SK-N-SH (cell line): Measurements from ENCODE around the gene KRTAP9-4. TPM values are rescaled to one million over a fixed set of nuclear protein-coding genes. Genes with fewer than 3 reads are reported as not detected.

Experiments used
- CTCF ChIA-PET: fragments of 300-600, 350-600 bp; formaldehyde crosslinking; extraction: SDS; loops from one replicate; lab custom pipeline; 2021; lab: Yijun Ruan, JAX
- POLR2A ChIA-PET: fragments of 350-600 bp; sonication (Branson Sonifier 250); formaldehyde crosslinking; extraction: SDS; loops from one replicate; lab custom pipeline; 2020; ENCODE audit warnings: antibody characterized with exemption, inconsistent platforms; lab: Yijun Ruan, JAX
- DNase-seq: peaks from one replicate; pipeline ENCODE4 v3.0.0; 2012
- H2AFZ ChIP-seq: fragments of 200-600 bp; sonication (generic); 2 replicates; pipeline ENCODE4 v1.8.1; 2016; ENCODE audit warnings: antibody characterized with exemption, mild to moderate bottlenecking, low read depth
- H3F3A ChIP-seq: fragments of 200-600 bp; sonication (generic); replicated peaks from 2 replicates; pipeline ENCODE3; 2016; ENCODE audit warnings: antibody characterized with exemption, mild to moderate bottlenecking; ENCODE audit not compliant: insufficient read depth
- H3K27ac ChIP-seq, 2 experiments: fragments of 200-500 bp in 1 of 2; fragments of 200-600 bp in 1 of 2; sonication (Bioruptor generic) in 1 of 2; sonication (generic), shearing (Covaris generic) in 1 of 2; 2 replicates each; pipeline versions ENCODE4 v1.5.1 to v1.6.1; 2014 to 2016; ENCODE audit warnings: low read depth in 2 of 2, inconsistent platforms in 1 of 2, low read length in 1 of 2, mild to moderate bottlenecking in 1 of 2, mixed read lengths in 1 of 2
- H3K27me3 ChIP-seq: fragments of 200-600 bp; sonication (generic), shearing (Covaris generic); 2 replicates; pipeline ENCODE4 v1.6.1; 2016; ENCODE audit warnings: mixed run types; ENCODE audit not compliant: insufficient read depth
- H3K36me3 ChIP-seq, 2 experiments: fragments of 200-500 bp in 1 of 2; fragments of 200-600 bp in 1 of 2; sonication (Bioruptor generic) in 1 of 2; sonication (generic) in 1 of 2; replicated peaks in 1 of 2; 2 replicates each; pipeline versions ENCODE3 to v1.5.1; 2014 to 2016; ENCODE audit warnings: low read length in 1 of 2, mild to moderate bottlenecking in 1 of 2; ENCODE audit not compliant: insufficient read depth in 2 of 2, control insufficient read depth in 1 of 2
- H3K4me1 ChIP-seq, 2 experiments: fragments of 200-500 bp in 1 of 2; fragments of 200-600 bp in 1 of 2; sonication (Bioruptor generic) in 1 of 2; sonication (generic), shearing (Covaris generic) in 1 of 2; 2 replicates each; pipeline versions ENCODE4 v1.5.1 to v1.6.1; 2014 to 2016; ENCODE audit warnings: low read depth in 1 of 2, low read length in 1 of 2, mixed run types in 1 of 2; ENCODE audit not compliant: insufficient read depth in 2 of 2, control insufficient read depth in 1 of 2
- H3K4me2 ChIP-seq: fragments of 200-600 bp; sonication (generic), shearing (Covaris generic); 2 replicates; pipeline ENCODE4 v1.6.1; 2017; ENCODE audit warnings: mixed run types
- H3K4me3 ChIP-seq, 2 experiments: fragments of 200-500 bp in 1 of 2; fragments of 200-600 bp in 1 of 2; sonication (Bioruptor generic) in 1 of 2; sonication (generic), shearing (Covaris generic) in 1 of 2; 2 replicates each; pipeline versions ENCODE4 v1.5.1 to v1.8.1; 2014 to 2016; ENCODE audit warnings: low read depth in 2 of 2, inconsistent platforms in 1 of 2, low read length in 1 of 2, mild to moderate bottlenecking in 1 of 2, mixed read lengths in 1 of 2, moderate library complexity in 1 of 2
- H3K79me2 ChIP-seq: fragments of 200-600 bp; sonication (generic); 2 replicates; pipeline ENCODE4 v1.8.1; 2017; ENCODE audit warnings: mild to moderate bottlenecking; ENCODE audit not compliant: insufficient read depth
- H3K9ac ChIP-seq: fragments of 200-600 bp; sonication (generic); 2 replicates; pipeline ENCODE4 v1.6.1; 2017; ENCODE audit warnings: mixed run types
- H3K9me2 ChIP-seq: fragments of 200-600 bp; sonication (generic); 2 replicates; pipeline ENCODE4 v1.6.1; 2017; ENCODE audit warnings: mixed run types
- H3K9me3 ChIP-seq: fragments of 200-600 bp; sonication (generic); 2 replicates; pipeline ENCODE4 v1.6.1; 2017; ENCODE audit warnings: mixed run types, mild to moderate bottlenecking, moderate library complexity
- H4K20me1 ChIP-seq: fragments of 200-600 bp; sonication (generic); 2 replicates; pipeline ENCODE4 v1.6.1; 2017; ENCODE audit warnings: mild to moderate bottlenecking, mixed run types; ENCODE audit not compliant: insufficient read depth
- EZH2phosphoT487 ChIP-seq: fragments of 200-600 bp; sonication (generic); IDR thresholded peaks from 2 replicates; pipeline ENCODE4 v1.6.1; 2017; ENCODE audit warnings: low read depth, mixed run types, mild to moderate bottlenecking, antibody characterized with exemption, moderate library complexity, borderline replicate concordance
- FOSL2 ChIP-seq: IDR thresholded peaks from 2 replicates; pipeline ENCODE4 v1.4.0; 2012; ENCODE audit warnings: low read depth, mild to moderate bottlenecking, moderate library complexity, borderline replicate concordance
- FOXJ3 ChIP-seq: sonication (generic); formaldehyde crosslinking; IDR thresholded peaks from 2 replicates; pipeline ENCODE4 v1.5.1; 2020; ENCODE audit warnings: mild to moderate bottlenecking, missing genetic modification reagents
- FOXM1 ChIP-seq: IDR thresholded peaks from 2 replicates; pipeline ENCODE4 v1.4.0; 2012; ENCODE audit warnings: low read depth, mild to moderate bottlenecking
- MEF2A ChIP-seq: IDR thresholded peaks from 2 replicates; pipeline ENCODE4 v1.4.0; 2012; ENCODE audit warnings: low read depth, borderline replicate concordance
- MXI1 ChIP-seq: IDR thresholded peaks from 2 replicates; pipeline ENCODE4 v1.6.1; 2012; ENCODE audit warnings: mild to moderate bottlenecking, low read depth, low read length, improper control_type of control experiment
- POLR2AphosphoS5 ChIP-seq: IDR thresholded peaks from 2 replicates; pipeline ENCODE4 v1.6.1; 2012; ENCODE audit warnings: low read depth, low read length
- RAD21 ChIP-seq: IDR thresholded peaks from 2 replicates; pipeline ENCODE4 v1.6.1; 2012; ENCODE audit warnings: mild to moderate bottlenecking, low read length
- RFX5 ChIP-seq: IDR thresholded peaks from 2 replicates; pipeline ENCODE4 v1.6.1; 2012; ENCODE audit warnings: mild to moderate bottlenecking, improper control_type of control experiment, low read length
- SMC3 ChIP-seq: IDR thresholded peaks from 2 replicates; pipeline ENCODE4 v1.6.1; 2012; ENCODE audit warnings: low read depth, low read length, improper control_type of control experiment
- TAF1 ChIP-seq: IDR thresholded peaks from 2 replicates; pipeline ENCODE4 v1.6.1; 2012; ENCODE audit warnings: low read depth, mild to moderate bottlenecking, low read length, moderate library complexity, borderline replicate concordance
- TCF12 ChIP-seq: IDR thresholded peaks from 2 replicates; pipeline ENCODE4 v1.4.0; 2012
- TEAD4 ChIP-seq: IDR thresholded peaks from 2 replicates; pipeline ENCODE4 v1.4.0; 2012; ENCODE audit warnings: mild to moderate bottlenecking, borderline replicate concordance; ENCODE audit not compliant: insufficient read depth
- YY1 ChIP-seq: IDR thresholded peaks from 2 replicates; pipeline ENCODE4 v1.4.0; 2012; ENCODE audit warnings: low read depth, mild to moderate bottlenecking
- WGBS: methylation state at CpG from one replicate; pipeline ENCODE4 v1.1.6; 2017; ENCODE audit warnings: low lambda C conversion rate; 5-methylcytosine and 5-hydroxymethylcytosine counted together
- polyA plus RNA-seq, 3 experiments: library from polyadenylated mRNA; depleted of rRNA; stranded (reverse); fragments of >200 nt; gene quantifications; 2 replicates each; pipeline ENCODE4 v1.2.3, GENCODE V29; 2012
- TF ChIP-seq, protein P1 (sequence below): IDR thresholded peaks from 2 replicates; pipeline ENCODE4 v1.4.0; 2012; ENCODE audit warnings: low read depth, borderline replicate concordance
- TF ChIP-seq, protein P2 (sequence below): fragments of 200-600 bp; sonication (generic); IDR thresholded peaks from 2 replicates; pipeline ENCODE4 v1.6.1; 2017; ENCODE audit warnings: antibody characterized with exemption, mild to moderate bottlenecking, moderate library complexity
- TF ChIP-seq, protein P3 (sequence below): fragments of 150-350 bp; IDR thresholded peaks from 2 replicates; pipeline ENCODE4 v1.6.1; 2016; ENCODE audit warnings: mild to moderate bottlenecking, low read depth, low read length
- TF ChIP-seq, protein P4 (sequence below): IDR thresholded peaks from 2 replicates; pipeline ENCODE4 v1.6.1; 2012; ENCODE audit warnings: mild to moderate bottlenecking, low read depth, low read length, moderate library complexity

KRTAP9-4 gene
- polyA plus RNA-seq, 1 of the 3 experiments (the other 2 are of a cell fraction) = not detected

DNA sequence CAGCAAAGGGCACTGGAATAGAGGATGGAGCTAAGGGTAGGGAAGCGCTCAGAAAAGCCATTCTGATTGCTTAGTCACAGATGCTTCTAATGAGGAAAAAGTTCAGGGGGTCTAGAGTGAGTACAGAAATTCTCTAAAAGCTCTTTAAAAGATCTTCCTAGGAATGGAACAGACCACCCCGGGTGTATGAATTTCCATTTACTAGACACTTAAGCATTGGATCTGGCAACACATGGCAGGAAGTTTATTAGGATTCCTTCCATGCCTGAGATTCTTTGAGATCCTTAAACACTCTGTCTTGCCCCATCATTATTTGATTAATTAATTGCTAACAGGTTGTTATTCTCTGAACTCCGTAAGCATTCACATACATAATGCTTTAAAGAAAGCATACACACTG, 34.6 kb downstream of the KRTAP9-4 start:
- H3K27me3 ChIP-seq = peaks cover 16% of the 10 kb centered on the region
- no peaks in the 10 kb centered on the region for H3K9me2 ChIP-seq
- ChIA-PET POLR2A (no interaction called here), CTCF (interaction anchor here (1.0 kb wide), 1 partner anchor 265 kb away, joined by 4 read pairs; no protein-coding TSS in a partner anchor)
- H4K20me1 ChIP-seq = no peaks in the 10 kb centered on the region
- H3K9me3 ChIP-seq = no peaks in the 10 kb centered on the region
- H3F3A ChIP-seq = no peaks in the 10 kb centered on the region
- H3K36me3 ChIP-seq = no peaks in the 10 kb centered on the region
- no peak overlapping the region for H3K27ac ChIP-seq
- no peaks in the 10 kb centered on the region for H3K79me2 ChIP-seq
- no peak for DNase-seq
- no peak overlapping the region for H3K4me2 ChIP-seq
- H3K9ac ChIP-seq = no peak overlapping the region
- TF ChIP-seq TAF1 (no peak), MXI1 (no peak), SMC3 (no peak), FOXM1 (no peak), FOXJ3 (CRISPR knock-in tag) (no peak), MEF2A (no peak), YY1 (no peak), FOSL2 (no peak), EZH2phosphoT487 (no peak), TEAD4 (no peak), TCF12 (no peak), POLR2AphosphoS5 (no peak), RFX5 (no peak), RAD21 (no peak)
- TF ChIP-seq, protein P1, sequence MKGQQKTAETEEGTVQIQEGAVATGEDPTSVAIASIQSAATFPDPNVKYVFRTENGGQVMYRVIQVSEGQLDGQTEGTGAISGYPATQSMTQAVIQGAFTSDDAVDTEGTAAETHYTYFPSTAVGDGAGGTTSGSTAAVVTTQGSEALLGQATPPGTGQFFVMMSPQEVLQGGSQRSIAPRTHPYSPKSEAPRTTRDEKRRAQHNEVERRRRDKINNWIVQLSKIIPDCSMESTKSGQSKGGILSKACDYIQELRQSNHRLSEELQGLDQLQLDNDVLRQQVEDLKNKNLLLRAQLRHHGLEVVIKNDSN = no peak
- TF ChIP-seq, protein P2, sequence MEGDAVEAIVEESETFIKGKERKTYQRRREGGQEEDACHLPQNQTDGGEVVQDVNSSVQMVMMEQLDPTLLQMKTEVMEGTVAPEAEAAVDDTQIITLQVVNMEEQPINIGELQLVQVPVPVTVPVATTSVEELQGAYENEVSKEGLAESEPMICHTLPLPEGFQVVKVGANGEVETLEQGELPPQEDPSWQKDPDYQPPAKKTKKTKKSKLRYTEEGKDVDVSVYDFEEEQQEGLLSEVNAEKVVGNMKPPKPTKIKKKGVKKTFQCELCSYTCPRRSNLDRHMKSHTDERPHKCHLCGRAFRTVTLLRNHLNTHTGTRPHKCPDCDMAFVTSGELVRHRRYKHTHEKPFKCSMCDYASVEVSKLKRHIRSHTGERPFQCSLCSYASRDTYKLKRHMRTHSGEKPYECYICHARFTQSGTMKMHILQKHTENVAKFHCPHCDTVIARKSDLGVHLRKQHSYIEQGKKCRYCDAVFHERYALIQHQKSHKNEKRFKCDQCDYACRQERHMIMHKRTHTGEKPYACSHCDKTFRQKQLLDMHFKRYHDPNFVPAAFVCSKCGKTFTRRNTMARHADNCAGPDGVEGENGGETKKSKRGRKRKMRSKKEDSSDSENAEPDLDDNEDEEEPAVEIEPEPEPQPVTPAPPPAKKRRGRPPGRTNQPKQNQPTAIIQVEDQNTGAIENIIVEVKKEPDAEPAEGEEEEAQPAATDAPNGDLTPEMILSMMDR = no peak
- TF ChIP-seq, protein P3, sequence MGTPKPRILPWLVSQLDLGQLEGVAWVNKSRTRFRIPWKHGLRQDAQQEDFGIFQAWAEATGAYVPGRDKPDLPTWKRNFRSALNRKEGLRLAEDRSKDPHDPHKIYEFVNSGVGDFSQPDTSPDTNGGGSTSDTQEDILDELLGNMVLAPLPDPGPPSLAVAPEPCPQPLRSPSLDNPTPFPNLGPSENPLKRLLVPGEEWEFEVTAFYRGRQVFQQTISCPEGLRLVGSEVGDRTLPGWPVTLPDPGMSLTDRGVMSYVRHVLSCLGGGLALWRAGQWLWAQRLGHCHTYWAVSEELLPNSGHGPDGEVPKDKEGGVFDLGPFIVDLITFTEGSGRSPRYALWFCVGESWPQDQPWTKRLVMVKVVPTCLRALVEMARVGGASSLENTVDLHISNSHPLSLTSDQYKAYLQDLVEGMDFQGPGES = no peak
- TF ChIP-seq, protein P4, sequence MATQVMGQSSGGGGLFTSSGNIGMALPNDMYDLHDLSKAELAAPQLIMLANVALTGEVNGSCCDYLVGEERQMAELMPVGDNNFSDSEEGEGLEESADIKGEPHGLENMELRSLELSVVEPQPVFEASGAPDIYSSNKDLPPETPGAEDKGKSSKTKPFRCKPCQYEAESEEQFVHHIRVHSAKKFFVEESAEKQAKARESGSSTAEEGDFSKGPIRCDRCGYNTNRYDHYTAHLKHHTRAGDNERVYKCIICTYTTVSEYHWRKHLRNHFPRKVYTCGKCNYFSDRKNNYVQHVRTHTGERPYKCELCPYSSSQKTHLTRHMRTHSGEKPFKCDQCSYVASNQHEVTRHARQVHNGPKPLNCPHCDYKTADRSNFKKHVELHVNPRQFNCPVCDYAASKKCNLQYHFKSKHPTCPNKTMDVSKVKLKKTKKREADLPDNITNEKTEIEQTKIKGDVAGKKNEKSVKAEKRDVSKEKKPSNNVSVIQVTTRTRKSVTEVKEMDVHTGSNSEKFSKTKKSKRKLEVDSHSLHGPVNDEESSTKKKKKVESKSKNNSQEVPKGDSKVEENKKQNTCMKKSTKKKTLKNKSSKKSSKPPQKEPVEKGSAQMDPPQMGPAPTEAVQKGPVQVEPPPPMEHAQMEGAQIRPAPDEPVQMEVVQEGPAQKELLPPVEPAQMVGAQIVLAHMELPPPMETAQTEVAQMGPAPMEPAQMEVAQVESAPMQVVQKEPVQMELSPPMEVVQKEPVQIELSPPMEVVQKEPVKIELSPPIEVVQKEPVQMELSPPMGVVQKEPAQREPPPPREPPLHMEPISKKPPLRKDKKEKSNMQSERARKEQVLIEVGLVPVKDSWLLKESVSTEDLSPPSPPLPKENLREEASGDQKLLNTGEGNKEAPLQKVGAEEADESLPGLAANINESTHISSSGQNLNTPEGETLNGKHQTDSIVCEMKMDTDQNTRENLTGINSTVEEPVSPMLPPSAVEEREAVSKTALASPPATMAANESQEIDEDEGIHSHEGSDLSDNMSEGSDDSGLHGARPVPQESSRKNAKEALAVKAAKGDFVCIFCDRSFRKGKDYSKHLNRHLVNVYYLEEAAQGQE = no peak
- H3K4me1 ChIP-seq = no peaks in the 10 kb centered on the region
- no peak overlapping the region for H3K4me3 ChIP-seq
- H2AFZ ChIP-seq = no peak overlapping the region
- 14% methylated on average over 3 of the region's 3 CpGs for WGBS
